ENCODE results near the gene FBP2.
"Not testable (repeated sequence)": the region's sequence is repeated elsewhere in the genome, so short reads cannot be mapped to it uniquely, and the experiment has no call there.

The FBP2 gene

DNA sequence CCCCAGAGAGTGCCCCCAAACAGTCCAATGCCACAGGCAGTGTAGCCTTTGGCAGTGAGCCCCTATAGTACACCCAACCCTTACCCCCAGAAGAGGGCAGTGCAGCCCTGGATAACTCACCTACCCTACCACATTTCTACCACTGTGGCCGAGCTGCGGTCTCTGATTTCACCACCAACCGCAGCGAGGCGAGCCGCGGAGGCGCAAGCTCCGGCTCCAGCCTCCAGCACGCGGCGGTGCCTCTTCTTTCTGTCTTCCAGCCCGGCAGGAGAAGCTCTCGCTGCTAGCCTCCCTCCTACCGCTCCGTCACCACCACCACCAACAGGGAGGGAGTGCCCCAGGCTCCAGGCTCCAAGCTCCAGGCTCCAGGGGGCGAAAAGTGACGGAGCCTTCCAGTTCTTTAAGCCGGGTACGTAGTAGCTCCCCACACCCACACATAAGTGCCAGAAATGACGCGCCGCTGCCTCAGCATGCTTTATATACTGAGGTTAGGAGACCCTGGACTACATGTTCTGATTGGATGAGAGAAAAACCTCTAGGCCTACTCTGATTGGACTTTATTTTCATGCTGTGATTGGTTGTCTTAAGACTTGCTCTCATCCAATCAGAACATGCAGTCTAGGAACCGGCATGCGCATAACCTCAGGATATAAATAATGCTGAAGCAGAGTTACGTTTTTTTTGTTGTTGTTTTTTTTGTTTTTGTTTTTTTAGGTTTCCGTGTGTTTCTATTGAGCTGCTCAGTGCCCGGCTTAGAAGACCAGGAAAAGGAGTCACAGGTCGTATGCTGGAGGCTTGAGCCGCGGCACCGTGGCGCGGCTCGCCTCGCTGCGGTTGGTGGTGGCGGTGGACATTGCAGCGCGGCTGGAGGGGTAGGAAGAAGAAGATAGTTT lies 38.9 kb downstream of the FBP2 start, which contains the start of gene PCAT7:
TSS of gene PCAT7 (plus strand) at position 645 of the 893 bp plus-strand sequence.
- no peak for DNase-seq

DNA sequence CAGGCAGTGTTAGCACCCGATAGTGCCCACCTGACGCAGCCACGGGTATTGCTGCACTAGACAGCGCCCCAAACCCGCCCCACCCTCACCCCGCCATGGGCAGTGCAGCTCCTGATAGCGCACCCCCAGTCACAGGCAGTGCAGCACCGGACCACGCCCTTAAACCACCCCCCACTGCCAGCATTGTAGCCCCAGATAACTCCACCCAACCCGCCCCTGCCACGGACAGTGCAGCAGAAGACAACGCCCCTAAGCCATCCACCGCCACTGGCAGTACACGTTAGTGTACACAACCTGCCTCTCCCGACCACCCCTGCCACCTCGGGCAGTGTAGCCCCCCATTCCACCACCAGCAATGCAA lies 39.6 kb downstream of the FBP2 start:
- no peak for DNase-seq

DNA sequence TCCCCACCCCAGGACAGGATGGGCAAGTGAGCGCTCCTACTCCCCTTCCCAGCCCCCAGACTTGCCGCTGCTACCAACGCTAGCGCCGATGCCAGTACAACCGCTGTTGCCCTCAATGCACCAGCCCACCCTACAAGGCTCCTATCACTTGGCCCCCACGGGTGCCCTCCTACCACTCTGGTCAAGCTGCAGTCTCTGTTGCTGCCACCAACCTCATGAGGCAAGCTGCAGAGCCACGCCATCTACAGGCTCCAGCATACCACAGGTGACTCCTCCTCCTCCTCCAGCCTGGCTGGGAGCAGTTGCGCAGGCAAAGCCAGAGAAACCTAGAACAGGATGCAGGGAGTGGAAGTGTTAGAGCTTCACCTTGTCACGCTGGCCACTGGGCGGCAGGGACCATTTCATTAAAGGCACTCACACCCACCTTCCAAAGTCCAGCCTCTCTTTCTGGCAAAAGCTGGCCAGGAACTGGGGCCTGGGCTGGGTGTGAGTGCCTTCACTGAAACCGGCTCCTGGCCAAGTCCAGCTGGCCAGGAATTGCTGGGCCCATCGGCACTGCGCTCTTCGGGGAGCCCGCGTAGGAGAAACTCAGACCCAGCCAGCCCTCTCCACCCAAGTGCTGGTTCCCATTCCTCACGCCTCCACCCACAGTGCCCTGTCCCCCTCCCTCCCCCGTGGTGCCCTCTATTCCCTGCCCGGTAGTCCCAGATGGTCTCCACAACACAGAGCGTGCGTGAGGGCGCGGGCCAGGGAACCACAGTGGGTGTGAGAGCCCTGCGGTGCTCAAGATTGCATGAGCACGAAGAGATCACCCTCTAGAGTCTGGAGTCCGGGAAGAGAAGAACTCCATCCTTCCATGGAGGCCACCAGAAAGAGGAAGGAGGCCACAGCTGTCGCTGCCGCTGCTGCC lies 40.3 kb downstream of the FBP2 start:
- DNase-seq: no peak

DNA sequence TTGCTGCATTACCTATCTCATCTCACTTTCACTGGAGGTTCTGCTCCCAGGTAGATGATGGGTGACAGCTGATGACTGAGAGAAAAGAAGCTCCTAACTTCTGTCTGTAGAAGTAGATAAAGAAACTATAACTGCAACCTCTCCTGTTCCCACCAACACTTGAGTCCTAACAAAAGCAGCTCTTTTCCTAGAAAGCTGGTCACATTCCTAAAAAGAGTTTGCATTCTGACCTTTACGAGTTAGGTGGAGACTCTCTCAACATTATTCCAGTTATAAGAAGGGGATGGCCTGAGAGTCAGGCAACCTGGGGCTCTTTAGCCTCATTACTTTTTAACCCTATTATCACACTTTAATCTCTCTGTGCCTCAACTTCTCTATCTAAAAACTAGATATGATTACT lies 47.7 kb downstream of the FBP2 start:
- no peak for DNase-seq

DNA sequence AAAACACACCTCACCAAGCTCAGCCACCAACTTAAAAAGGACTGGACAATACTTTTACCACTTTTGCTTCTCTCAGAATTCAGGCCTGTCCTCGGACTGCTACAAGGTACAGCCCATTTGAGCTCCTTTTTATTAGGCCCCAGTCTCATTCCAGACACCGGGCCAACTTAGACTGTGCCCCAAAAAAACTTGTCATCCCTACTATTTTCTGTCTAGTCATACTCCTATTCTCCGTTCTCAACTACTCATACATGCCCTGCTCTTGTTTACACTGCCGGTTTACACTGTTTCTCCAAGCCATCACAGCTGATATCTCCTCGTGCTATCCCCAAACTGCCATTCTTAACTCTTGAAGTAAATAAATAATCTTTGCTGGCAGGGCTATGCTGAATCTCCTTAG lies 49.3 kb downstream of the FBP2 start:
- DNase-seq: not testable (repeated sequence)

DNA sequence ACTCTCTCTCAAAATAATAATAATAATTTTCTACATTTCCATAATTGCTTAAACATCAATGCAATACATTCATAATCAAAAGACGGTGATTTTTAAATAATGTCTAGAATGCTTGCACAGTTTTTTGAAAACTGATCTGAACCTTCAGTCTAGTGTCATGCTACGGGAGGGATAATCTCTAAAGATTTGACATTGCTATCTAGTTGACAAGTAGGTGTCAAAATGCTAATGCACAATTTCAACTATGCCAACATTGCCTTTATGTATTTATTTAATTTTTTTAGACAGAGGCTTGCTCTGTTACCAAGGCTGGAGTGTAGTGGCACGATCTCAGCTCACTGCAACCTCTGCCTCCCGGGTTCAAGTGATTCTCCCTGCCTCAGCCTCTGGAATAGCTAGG lies 54.7 kb downstream of the FBP2 start:
- DNase-seq: no peak

DNA sequence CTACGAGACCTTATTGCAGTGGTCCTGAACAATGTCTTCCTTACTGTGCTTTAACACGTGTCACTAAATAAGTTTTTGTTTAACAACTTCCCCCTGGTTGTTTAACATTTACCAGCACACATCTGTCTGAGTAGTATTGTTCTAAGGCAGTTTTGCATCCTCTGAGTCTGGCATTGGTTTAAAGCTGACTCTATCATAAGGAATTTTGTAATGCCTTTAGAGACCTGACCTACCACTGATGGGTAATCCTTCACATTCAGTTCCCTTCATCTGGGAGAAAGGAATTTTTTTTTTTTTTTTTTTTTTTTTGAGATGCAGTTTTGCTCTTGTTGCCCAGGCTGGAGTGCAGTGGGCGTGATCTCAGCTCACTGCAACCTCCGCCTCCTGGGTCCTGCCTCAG lies 58.7 kb downstream of the FBP2 start:
- no peak for DNase-seq

DNA sequence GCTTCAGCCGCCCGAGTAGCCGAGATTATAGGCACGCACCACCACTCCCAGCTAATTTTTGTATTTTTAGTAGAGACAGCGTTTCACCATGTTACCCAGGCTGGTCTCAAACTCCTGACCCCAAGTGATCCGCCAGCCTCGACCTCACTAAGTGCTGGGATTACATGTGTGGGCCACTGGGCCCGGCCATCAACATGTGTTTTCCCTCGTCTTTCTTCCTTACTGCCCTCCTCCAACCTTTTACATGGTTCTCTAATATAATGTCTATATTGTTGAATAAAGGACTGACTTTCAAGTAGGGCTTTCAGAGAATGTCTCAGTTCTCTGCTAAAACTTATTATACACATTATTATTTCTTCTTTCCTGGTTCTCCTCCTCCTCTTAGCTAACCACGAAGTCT lies 60.0 kb downstream of the FBP2 start:
- DNase-seq: no peak

DNA sequence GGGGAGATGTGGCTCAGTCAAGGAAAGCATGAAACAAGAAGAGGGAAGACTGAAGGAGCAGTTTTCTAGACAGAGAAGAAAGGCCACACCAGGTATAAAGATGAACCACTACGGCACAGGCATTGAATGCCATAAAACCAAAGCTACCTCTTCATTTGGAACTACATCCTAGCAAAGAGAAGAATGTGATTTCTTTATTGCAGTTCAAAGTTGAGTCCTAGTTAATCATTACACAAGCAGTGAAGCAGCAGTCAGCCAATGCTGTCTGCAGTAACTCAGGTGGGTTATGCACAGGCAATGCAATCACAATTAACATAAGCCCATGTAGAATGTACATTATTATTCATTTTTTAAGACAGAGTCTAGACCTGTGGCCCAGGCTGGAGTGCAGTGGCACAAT lies 60.5 kb downstream of the FBP2 start:
- DNase-seq: no peak

DNA sequence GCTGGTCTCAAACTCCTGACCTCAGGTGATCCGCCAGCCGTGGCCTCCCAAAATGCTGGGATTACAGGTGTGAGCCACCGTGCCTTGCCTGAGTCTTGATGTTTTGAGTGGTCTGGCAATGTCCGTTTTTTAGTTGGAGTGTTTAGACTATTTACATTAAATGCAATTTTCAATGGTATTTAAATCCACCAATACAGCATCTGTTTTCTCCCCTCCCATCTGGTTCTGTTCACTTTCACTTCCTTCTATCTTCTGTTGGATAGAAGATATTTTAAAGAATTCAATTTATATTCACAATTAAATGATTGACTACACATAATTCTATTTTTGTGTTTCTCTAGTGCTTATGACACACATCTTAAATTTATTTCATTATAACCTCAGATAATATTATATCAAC lies 64.7 kb downstream of the FBP2 start:
- DNase-seq: no peak

DNA sequence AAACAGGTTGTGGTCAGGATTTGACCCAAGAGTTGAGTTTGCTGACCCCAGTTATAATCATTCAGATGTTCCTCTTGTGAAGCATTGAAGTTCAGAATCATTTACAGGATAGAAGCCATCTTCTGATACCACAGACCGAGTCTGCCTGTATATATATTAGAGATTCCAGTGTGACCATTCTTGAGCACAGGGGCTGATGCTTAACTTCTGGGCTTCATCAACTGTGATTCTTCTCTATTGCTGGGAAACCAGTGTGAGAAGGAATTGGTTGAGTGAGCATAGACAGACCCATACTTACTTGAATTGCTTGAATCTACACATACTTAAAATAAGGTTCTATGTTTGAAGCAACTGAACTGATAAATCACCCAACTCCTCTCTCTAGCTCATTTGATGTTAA lies 66.7 kb downstream of the FBP2 start:
- no peak for DNase-seq

DNA sequence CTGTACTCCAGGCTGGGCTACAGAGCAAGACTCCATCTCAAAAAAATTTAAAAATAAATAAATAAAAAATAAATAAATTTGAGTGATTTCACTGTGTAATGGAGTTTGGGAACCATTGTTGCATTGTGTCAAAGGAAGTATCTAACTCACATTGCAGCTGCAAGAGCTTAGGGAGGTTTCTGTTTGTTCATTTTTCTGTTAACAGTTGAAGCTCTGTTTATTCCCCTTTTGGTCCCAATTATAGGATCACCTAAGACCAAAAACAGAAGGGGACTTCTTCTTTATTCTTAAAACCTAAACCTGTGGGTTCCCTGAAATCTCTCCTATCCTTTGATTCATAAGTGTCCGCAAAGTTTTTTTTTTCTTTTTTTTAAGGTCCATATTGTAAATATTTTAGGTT lies 67.4 kb downstream of the FBP2 start:
- no peak for DNase-seq

DNA sequence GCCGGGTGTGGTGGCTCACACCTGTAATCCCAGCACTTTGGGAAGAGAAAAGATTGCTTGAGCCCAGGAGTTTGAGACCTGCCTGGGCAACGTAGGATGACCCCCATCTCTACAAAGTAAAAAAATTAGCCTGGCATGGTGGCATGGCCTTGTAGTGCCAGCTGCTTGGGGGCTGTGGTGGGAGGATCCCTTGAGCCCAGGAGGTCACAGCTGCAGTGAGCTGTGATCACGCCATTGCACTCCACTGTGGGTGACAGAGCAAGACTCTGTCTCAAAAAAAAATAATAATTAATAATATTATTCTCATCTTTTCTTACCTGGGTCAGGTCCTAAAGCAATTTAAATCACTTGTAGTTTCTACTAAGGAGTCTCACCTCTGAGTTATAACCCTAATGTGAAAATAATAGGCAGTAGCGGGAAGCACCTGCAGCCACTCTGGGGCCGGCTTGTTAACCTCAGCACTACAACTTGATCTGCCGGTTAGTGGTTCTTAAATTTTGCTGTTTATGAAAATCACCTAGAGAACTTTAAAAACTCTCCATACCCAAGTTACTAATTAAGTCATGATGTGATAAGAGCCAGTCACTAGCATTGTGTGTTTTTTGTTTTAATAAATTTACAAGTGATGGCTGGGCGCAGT lies 68.1 kb downstream of the FBP2 start:
- DNase-seq: no peak

DNA sequence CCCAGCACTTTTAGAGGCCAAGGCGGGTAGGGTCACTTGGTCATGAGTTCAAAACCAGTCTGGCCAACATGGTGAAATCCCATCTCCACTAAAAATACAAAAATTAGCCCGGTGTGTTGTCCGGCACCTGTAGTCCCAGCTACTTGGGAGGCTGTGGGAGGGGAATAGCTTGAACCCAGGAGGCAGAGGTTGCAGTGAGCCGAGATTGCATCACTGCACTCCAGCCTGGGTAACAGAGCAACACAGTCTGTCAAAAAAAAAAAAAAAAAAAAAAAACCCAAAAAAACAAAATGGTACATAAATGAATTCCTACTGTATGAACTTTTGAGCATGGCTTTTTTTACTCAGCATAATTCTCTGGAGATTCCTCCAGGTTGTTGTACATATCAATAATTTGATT lies 76.4 kb downstream of the FBP2 start:
- no peak for DNase-seq

DNA sequence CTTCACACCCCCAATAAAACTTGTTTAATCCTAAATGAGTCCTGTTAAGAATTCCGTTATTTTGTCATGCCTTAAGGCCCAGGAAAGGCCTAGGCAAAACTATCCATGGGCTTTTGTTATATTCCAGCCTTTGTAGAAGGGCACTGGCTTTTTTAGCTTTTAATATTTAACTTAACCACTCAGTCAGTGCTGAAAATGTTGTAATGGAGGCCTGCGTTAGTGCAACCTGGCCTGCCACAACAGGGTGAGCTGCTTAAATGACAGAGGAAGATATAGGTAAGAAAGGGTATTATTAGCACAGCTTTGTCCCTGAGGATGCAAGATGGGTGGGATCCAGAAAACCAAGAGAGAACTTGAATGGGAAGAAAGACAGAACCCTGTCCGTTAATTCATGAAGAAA lies 78.9 kb downstream of the FBP2 start:
- DNase-seq: no peak

DNA sequence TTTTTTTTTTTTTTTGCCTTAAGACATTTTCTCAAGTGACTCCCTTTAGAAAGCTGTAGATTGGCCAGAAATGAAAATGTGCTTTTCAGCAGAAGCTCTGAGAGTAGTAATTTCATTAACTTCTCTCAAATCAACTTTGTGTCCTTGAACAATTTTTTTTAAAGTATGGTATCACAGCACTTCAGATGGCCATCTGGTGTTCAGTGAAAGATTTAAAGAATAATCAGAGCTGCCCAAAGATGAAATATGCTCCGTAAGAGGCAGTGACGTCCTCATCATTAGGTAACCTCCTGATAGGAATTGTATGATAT lies 81.7 kb downstream of the FBP2 start:
- DNase-seq: no peak

DNA sequence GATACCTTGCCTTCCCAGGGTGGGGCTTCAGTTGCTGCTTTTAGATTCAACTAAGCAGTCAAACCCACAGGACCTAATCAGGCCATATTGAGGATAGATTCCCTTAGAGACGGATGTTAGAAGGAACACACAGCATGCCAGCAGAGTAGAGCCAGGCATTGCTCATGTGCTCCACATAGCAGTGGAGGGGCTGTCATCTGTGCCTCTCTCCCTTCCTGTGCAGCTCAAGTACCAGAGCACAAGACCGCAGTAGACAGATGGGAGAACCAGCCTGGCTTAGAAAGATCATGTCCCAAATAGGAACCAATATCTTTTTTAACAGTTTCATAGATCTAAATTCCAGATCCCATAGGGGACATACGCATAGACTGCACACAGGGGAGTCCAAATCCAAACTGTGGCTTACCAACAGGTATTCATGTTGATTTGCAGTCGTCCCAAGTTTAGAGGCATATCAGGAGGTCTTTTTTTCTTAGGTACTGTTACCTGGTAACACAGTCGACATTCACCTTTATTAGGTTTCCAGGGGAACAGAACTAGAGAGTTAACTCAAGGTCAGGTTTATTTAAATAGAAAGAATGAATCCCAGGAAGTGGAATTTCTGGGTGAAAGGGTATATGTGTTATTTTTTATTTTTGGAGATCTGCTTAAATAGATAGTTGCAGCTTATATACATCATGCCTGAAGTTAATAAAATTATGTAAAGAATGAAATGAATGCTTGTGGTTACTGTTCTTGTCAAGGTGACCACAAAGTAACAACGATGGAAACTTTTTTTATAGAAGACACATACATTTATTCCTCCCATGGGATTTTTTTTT lies 82.3 kb downstream of the FBP2 start:
- no peak for DNase-seq
